GM21529 (cell line): ENCODE data around the gene EGFR.

ENCODE experiments used
- ATAC-seq: cut with Tn5 transposase; IDR thresholded peaks from one replicate; pipeline ENCODE4 v1.9.1; 2021; ENCODE audit not compliant: unreplicated experiment

Gene EGFR

GRCh38 chr7:55142919-55143600, 124.2 kb downstream of the EGFR start:
- no peak for ATAC-seq

GRCh38 chr7:55144333-55145317, 125.8 kb downstream of the EGFR start:
- ATAC-seq: no peak

GRCh38 chr7:55145606-55146005, 126.8 kb downstream of the EGFR start:
- ATAC-seq: no peak

GRCh38 chr7:55147101-55147500, 128.3 kb downstream of the EGFR start:
- no peak for ATAC-seq

GRCh38 chr7:55147736-55148135, 128.9 kb downstream of the EGFR start:
- no peak for ATAC-seq

- no peak for ATAC-seq
Observed at GRCh38 chr7:55148571-55148970, 129.8 kb downstream of the EGFR start.

- no peak for ATAC-seq
Observed at GRCh38 chr7:55149001-55149400, 130.2 kb downstream of the EGFR start.

- no peak for ATAC-seq
Observed at GRCh38 chr7:55150166-55150565, 131.3 kb downstream of the EGFR start.

- no peak for ATAC-seq
Observed at GRCh38 chr7:55150709-55151451, 132.1 kb downstream of the EGFR start.

- ATAC-seq: no peak
Observed at GRCh38 chr7:55152516-55152915, 133.7 kb downstream of the EGFR start.

- no peak for ATAC-seq
Observed at GRCh38 chr7:55154096-55154495, 135.3 kb downstream of the EGFR start.

GRCh38 chr7:55155351-55156117, 136.7 kb downstream of the EGFR start:
- ATAC-seq: no peak

GRCh38 chr7:55156919-55157763, 138.3 kb downstream of the EGFR start:
- ATAC-seq: no peak

GRCh38 chr7:55157764-55158105, 138.9 kb downstream of the EGFR start:
- no peak for ATAC-seq

GRCh38 chr7:55158541-55159382, 139.9 kb downstream of the EGFR start:
- no peak for ATAC-seq

GRCh38 chr7:55160539-55160938, 141.7 kb downstream of the EGFR start:
- ATAC-seq: no peak

GRCh38 chr7:55161154-55161687, 142.4 kb downstream of the EGFR start:
- no peak for ATAC-seq

GRCh38 chr7:55162476-55162875, 143.7 kb downstream of the EGFR start:
- ATAC-seq: no peak

- no peak for ATAC-seq
Observed at GRCh38 chr7:55163733-55164132, 144.9 kb downstream of the EGFR start.
